Urinary bladder (tissue), 4 donors: ENCODE data around the gene KYNU. TPM values are rescaled to one million over a fixed set of nuclear protein-coding genes. Genes with fewer than 3 reads are reported as not detected.
"Not testable (repeated sequence)": the region's sequence is repeated elsewhere in the genome, so short reads cannot be mapped to it uniquely, and the experiment has no call there.

Experiments used
- DNase-seq: peaks from one replicate; pipeline ENCODE4 v3.0.0-alpha.2; 2015; ENCODE audit errors: extremely low spot score
- H3K27ac ChIP-seq: one replicate; pipeline ENCODE4 v1.5.1; 2013; ENCODE audit warnings: low read depth, mild to moderate bottlenecking, moderate library complexity
- H3K36me3 ChIP-seq: one replicate; pipeline ENCODE4 v1.6.1; 2013; ENCODE audit warnings: mild to moderate bottlenecking, moderate library complexity; ENCODE audit not compliant: insufficient read depth
- H3K4me1 ChIP-seq: one replicate; pipeline ENCODE4 v1.6.1; 2013; ENCODE audit warnings: mild to moderate bottlenecking, moderate library complexity; ENCODE audit not compliant: insufficient read depth
- H3K4me3 ChIP-seq: one replicate; pipeline ENCODE4 v1.5.1; 2013; ENCODE audit warnings: low read depth, low read length
- WGBS: extraction: QIAGEN DNeasy Blood & Tissue Kit; methylation state at CpG from one replicate; pipeline ENCODE4 v1.1.7; 2013; 5-methylcytosine and 5-hydroxymethylcytosine counted together
- polyA plus RNA-seq: library from polyadenylated mRNA; stranded (reverse); fragments of 200-250 nt; gene quantifications from one replicate; pipeline ENCODE4 v1.2.3, GENCODE V29; 2013
- total RNA-seq: library from RNA; depleted of rRNA; stranded (reverse); fragments of >200 nt; gene quantifications from one replicate; pipeline ENCODE4 v1.2.3, GENCODE V29; 2014
- donor health status: healthy with polysubstance abuse.
- donor health status: healthy.

The KYNU gene
- total and polyA plus RNA-seq, 2 donors, result 2.3 to 9.8 TPM

GRCh38 chr2:143068094-143068493 lies 190.6 kb downstream of the KYNU start:
- no peak for DNase-seq

GRCh38 chr2:143068509-143068908 lies 191.0 kb downstream of the KYNU start:
- H3K36me3 ChIP-seq, result no peaks in the 10 kb centered on the region
- no peaks in the 10 kb centered on the region for H3K4me1 ChIP-seq
- WGBS, result 68% methylated on average over 3 of the region's 3 CpGs
- no peak overlapping the region for H3K4me3 ChIP-seq
- DNase-seq, result no peak
- no peak overlapping the region for H3K27ac ChIP-seq

More at GRCh38 chr2:143068094-143068493, 190.6 kb downstream of the KYNU start:
- Histone ChIP-seq H3K4me3 (no peak overlapping the region), H3K27ac (no peak overlapping the region), H3K36me3 (no peaks in the 10 kb centered on the region), H3K4me1 (no peaks in the 10 kb centered on the region)
- WGBS, result 81% methylated on average over 3 of the region's 3 CpGs

- H3K4me3 ChIP-seq, result no peak overlapping the region
- H3K4me1 ChIP-seq, result no peaks in the 10 kb centered on the region
- H3K27ac ChIP-seq, result no peak overlapping the region
- WGBS, result 81% methylated on average over 1 of the region's 1 CpG
- H3K36me3 ChIP-seq, result no peaks in the 10 kb centered on the region
- DNase-seq, result no peak
Measured at GRCh38 chr2:143070704-143071103, 193.2 kb downstream of the KYNU start.

- DNase-seq, result no peak
- Histone ChIP-seq H3K4me3 (no peak overlapping the region), H3K27ac (no peak overlapping the region), H3K4me1 (no peaks in the 10 kb centered on the region), H3K36me3 (no peaks in the 10 kb centered on the region)
- WGBS, result 78% methylated on average over 4 of the region's 4 CpGs
Measured at GRCh38 chr2:143071185-143071876, 193.9 kb downstream of the KYNU start.

- not testable (repeated sequence) for DNase-seq, H3K4me3 ChIP-seq, H3K36me3 ChIP-seq, H3K4me1 ChIP-seq, H3K27ac ChIP-seq
- 91% methylated on average over 2 of the region's 2 CpGs for WGBS
Measured at GRCh38 chr2:143074913-143075312, 197.4 kb downstream of the KYNU start.

GRCh38 chr2:143075711-143076110 lies 198.2 kb downstream of the KYNU start:
- WGBS, result 98% methylated on average over 1 of the region's 1 CpG
- Histone ChIP-seq H3K4me3 (no peak overlapping the region), H3K36me3 (no peaks in the 10 kb centered on the region), H3K4me1 (no peaks in the 10 kb centered on the region), H3K27ac (no peak overlapping the region)
- no peak for DNase-seq

GRCh38 chr2:143078104-143078503 lies 200.6 kb downstream of the KYNU start:
- H3K4me1 ChIP-seq, result no peaks in the 10 kb centered on the region
- no peak overlapping the region for H3K27ac ChIP-seq
- H3K4me3 ChIP-seq, result no peak overlapping the region
- DNase-seq, result no peak
- H3K36me3 ChIP-seq, result no peaks in the 10 kb centered on the region

GRCh38 chr2:143081616-143082015 lies 204.2 kb downstream of the KYNU start:
- no peaks in the 10 kb centered on the region for H3K4me1 ChIP-seq
- DNase-seq, result no peak
- H3K36me3 ChIP-seq, result no peaks in the 10 kb centered on the region
- H3K4me3 ChIP-seq, result no peak overlapping the region
- H3K27ac ChIP-seq, result no peak overlapping the region
- WGBS, result 88% methylated on average over 1 of the region's 1 CpG

GRCh38 chr2:143083636-143084035 lies 206.2 kb downstream of the KYNU start:
- Histone ChIP-seq H3K4me3 (no peak overlapping the region), H3K36me3 (no peaks in the 10 kb centered on the region), H3K4me1 (no peaks in the 10 kb centered on the region), H3K27ac (no peak overlapping the region)
- 67% methylated on average over 2 of the region's 2 CpGs for WGBS
- DNase-seq, result no peak

- DNase-seq, result no peak
- Histone ChIP-seq H3K36me3 (no peaks in the 10 kb centered on the region), H3K27ac (no peak overlapping the region), H3K4me1 (no peaks in the 10 kb centered on the region), H3K4me3 (no peak overlapping the region)
- 83% methylated on average over 2 of the region's 2 CpGs for WGBS
Measured at GRCh38 chr2:143084462-143084861, 207.0 kb downstream of the KYNU start.

- Histone ChIP-seq H3K36me3 (no peaks in the 10 kb centered on the region), H3K4me3 (no peak overlapping the region), H3K27ac (no peak overlapping the region), H3K4me1 (no peaks in the 10 kb centered on the region)
- no peak for DNase-seq
- 86% methylated on average over 1 of the region's 1 CpG for WGBS
Measured at GRCh38 chr2:143085125-143085784, 207.8 kb downstream of the KYNU start.

- H3K4me3 ChIP-seq, result no peak overlapping the region
- WGBS, result 51% methylated on average over 1 of the region's 1 CpG
- H3K27ac ChIP-seq, result no peak overlapping the region
- H3K4me1 ChIP-seq, result no peaks in the 10 kb centered on the region
- no peaks in the 10 kb centered on the region for H3K36me3 ChIP-seq
- no peak for DNase-seq
Measured at GRCh38 chr2:143087033-143087432, 209.6 kb downstream of the KYNU start.

- no peak for DNase-seq
- no peak overlapping the region for H3K27ac ChIP-seq
- H3K4me3 ChIP-seq, result no peak overlapping the region
- no peaks in the 10 kb centered on the region for H3K4me1 ChIP-seq
- 84% methylated on average over 4 of the region's 4 CpGs for WGBS
- no peaks in the 10 kb centered on the region for H3K36me3 ChIP-seq
Measured at GRCh38 chr2:143088388-143088787, 210.9 kb downstream of the KYNU start.

- H3K4me3 ChIP-seq, H3K27ac ChIP-seq, DNase-seq, H3K36me3 ChIP-seq, H3K4me1 ChIP-seq: not testable (repeated sequence)
- WGBS, result 98% methylated on average over 12 of the region's 12 CpGs
Measured at GRCh38 chr2:143089520-143089919, 212.1 kb downstream of the KYNU start.
